Astrocyte of the cerebellum (primary cell): ENCODE data around the gene MAML3.

ENCODE experiments used
- DNase-seq: peaks from one replicate; pipeline ENCODE4 v3.0.0-alpha.2; 2011; ENCODE audit warnings: low read depth
- H3K4me3 ChIP-seq: 2 replicates; pipeline ENCODE4 v1.5.1; 2011; ENCODE audit warnings: mild to moderate bottlenecking, low read depth, low read length, moderate library complexity
- in situ Hi-C: cut with HindIII; loops from 2 replicates; pipeline ENCODE4 v1.10.0; 2017; ENCODE audit warnings: low sequenced_read_pairs
- TF ChIP-seq, protein P1 (sequence below): IDR thresholded peaks from 2 replicates; pipeline ENCODE4 v1.5.1; 2012; ENCODE audit warnings: low read length, low read depth, moderate library complexity, mild to moderate bottlenecking; ENCODE audit errors: missing control alignments

MAML3 gene

GRCh38 chr4:140038031-140038533 is 115.9 kb downstream of the MAML3 start:
- H3K4me3 ChIP-seq = no peak overlapping the region
- in situ Hi-C loops = no loop called here
- TF ChIP-seq, protein P1, sequence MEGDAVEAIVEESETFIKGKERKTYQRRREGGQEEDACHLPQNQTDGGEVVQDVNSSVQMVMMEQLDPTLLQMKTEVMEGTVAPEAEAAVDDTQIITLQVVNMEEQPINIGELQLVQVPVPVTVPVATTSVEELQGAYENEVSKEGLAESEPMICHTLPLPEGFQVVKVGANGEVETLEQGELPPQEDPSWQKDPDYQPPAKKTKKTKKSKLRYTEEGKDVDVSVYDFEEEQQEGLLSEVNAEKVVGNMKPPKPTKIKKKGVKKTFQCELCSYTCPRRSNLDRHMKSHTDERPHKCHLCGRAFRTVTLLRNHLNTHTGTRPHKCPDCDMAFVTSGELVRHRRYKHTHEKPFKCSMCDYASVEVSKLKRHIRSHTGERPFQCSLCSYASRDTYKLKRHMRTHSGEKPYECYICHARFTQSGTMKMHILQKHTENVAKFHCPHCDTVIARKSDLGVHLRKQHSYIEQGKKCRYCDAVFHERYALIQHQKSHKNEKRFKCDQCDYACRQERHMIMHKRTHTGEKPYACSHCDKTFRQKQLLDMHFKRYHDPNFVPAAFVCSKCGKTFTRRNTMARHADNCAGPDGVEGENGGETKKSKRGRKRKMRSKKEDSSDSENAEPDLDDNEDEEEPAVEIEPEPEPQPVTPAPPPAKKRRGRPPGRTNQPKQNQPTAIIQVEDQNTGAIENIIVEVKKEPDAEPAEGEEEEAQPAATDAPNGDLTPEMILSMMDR = no peak
- peak; percentile 72 for DNase-seq

- in situ Hi-C loops = no loop called here
- peak; percentile 84 for DNase-seq
- no peak overlapping the region for H3K4me3 ChIP-seq
- TF ChIP-seq, protein P1 = no peak
Measured at GRCh38 chr4:140037353-140038030, 116.5 kb downstream of the MAML3 start.

DNA sequence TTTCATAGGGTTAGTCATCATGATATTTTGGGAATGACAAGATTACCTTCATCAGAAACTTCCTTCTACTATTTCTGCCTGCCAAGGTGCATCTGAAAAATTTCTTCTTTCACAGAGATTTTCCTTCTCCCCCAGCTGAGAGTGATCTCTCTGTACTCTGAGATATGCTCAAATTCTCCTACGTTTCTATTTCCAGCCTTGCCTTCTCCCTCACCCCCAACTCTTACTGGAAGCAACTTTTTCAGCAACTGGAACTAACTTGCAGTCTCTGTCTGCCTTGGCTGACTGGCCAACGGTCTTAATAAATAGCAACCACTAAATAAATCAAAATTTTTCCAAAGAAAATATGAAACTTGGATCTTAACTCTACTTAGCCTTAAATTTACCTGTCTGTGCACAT is 122.3 kb downstream of the MAML3 start:
- in situ Hi-C loops = no loop called here
- TF ChIP-seq, protein P1 = no peak
- DNase-seq = no peak
- H3K4me3 ChIP-seq = no peak overlapping the region

DNA sequence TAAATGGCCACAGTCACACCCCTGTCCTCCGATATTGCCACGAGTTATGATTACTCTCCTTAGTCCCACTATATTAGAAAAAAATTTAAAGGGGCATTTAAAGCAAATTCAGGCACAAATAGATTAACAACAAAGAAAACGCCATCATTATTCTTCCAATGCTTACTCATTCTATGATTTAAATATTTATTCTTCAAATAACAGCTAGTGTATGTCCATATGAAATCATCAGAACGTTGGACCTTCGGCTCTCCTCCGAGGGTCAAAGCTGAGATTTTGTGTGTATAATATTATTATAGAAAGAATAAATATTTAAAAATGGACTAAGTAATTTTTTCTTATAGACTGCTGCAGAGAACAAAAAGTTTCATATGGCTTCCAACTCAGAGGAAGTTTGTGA is 122.9 kb downstream of the MAML3 start:
- TF ChIP-seq, protein P1 = no peak
- no peak overlapping the region for H3K4me3 ChIP-seq
- in situ Hi-C loops = no loop called here
- no peak for DNase-seq

DNA sequence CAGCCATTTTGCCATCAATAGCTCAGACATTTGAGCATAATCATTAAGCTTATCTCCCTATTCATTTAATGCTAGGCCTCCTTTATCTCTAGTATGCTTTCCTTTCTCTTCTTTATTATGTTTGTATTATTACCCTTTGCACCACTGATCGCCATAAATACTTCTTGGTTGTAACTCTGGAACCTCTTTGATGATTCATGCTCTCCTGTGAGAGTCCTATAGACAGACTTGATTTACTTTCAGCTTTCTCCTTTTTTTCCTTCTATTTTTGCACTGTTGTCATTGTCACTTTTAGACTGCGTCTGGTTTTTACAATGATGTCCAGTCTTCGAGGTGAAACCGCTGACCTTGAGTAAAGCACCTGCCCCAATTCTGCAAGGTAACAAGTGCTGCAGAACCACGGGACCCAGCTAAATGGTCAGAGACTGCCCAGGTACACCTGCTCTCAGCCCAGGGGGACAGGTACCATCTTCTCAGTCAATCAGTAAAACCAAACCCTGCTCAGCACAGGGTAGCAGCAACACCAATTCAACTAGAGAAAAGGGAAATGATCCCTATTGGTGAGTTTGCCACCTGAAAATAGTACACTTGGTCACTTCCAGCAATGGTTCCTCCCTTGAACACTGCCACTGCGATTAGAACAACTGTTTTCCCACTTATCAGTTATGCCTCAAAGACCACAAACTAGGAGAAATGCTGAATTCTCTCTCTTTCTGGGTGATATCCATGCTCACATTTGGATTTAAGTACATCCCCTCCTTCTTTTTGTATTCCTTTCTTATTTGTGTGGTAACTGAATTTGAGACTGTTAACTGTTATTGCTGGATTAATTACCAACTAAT is 125.1 kb downstream of the MAML3 start:
- in situ Hi-C loops = no loop called here
- TF ChIP-seq, protein P1 = no peak

GRCh38 chr4:140028101-140028500 is 125.9 kb downstream of the MAML3 start:
- TF ChIP-seq, protein P1 = no peak
- no peak for DNase-seq
- no peak overlapping the region for H3K4me3 ChIP-seq
- in situ Hi-C loops = no loop called here

More for the DNA sequence above, 125.1 kb downstream of the MAML3 start:
- no peak overlapping the region for H3K4me3 ChIP-seq
- DNase-seq = no peak
